Measurements from ENCODE around the gene CEP78. TPM values are rescaled to one million over a fixed set of nuclear protein-coding genes. Genes with fewer than 3 reads are reported as not detected.

CEP78 gene
- total RNA-seq, 1 experiment from 2014 or later = 17.8 TPM

DNA sequence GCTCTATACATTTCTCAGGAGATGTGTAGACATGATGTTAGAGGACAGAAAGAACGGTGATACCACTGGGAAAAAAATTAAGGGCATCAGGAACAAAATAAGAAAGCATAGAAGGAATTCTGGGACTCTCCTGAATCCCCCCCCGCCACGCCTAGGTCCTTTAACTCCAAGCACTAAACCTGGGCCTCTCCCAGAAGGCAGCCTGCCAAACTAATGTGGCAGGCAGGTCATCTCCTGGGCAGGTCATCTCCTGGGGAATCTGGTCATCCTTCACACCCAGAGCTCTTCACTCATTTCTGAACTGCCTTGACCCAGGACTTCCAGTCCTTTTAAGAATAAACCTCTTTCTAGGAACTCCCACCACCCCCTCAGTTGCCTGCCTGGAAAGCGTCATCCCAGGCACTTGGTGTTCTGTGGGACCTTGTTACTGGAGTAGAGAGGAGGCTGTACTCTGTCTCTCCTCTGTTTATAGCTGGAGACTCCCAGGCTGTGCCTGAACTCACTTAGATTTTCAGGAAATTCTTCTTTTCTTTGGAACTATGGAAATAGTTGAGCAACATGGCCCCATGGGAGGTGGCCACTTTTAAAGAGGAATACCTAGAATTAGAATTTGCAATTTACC lies 85.1 kb downstream of the CEP78 start:
- no peak overlapping the region for H3K27ac Mint-ChIP-seq (ENCODE audit: low read depth, unreplicated experiment)
- CTCF ChIA-PET = interaction anchor here (0.6 to 1.8 kb wide), 4 partner anchors 24 to 933 kb away, joined by 3 to 6 read pairs (median 4); partner anchors contain the start of gene PSAT1
- no peaks in the 10 kb centered on the region for H3K27me3 Mint-ChIP-seq (ENCODE audit: insufficient read depth, unreplicated experiment)
- POLR2A ChIA-PET = interaction anchor here (0.7 to 1.3 kb wide), 2 partner anchors 24 to 82 kb away, joined by 3 to 5 read pairs; partner anchors contain the start of gene PSAT1
- TF ChIP-seq, protein P1, sequence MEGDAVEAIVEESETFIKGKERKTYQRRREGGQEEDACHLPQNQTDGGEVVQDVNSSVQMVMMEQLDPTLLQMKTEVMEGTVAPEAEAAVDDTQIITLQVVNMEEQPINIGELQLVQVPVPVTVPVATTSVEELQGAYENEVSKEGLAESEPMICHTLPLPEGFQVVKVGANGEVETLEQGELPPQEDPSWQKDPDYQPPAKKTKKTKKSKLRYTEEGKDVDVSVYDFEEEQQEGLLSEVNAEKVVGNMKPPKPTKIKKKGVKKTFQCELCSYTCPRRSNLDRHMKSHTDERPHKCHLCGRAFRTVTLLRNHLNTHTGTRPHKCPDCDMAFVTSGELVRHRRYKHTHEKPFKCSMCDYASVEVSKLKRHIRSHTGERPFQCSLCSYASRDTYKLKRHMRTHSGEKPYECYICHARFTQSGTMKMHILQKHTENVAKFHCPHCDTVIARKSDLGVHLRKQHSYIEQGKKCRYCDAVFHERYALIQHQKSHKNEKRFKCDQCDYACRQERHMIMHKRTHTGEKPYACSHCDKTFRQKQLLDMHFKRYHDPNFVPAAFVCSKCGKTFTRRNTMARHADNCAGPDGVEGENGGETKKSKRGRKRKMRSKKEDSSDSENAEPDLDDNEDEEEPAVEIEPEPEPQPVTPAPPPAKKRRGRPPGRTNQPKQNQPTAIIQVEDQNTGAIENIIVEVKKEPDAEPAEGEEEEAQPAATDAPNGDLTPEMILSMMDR (IDR thresholded peaks at IDR 0.05; ENCODE audit: unreplicated experiment) = no peak
- intact Hi-C loops (cut with micrococcal nuclease) = no loop called here
- H3K9me3 Mint-ChIP-seq (ENCODE audit: unreplicated experiment) = peaks cover 11% of the 10 kb centered on the region
- no TSS peak for BruUV-seq (replicated peaks)
- DNase-seq (ENCODE audit: unreplicated experiment) = no peak
- H3K4me1 Mint-ChIP-seq (ENCODE audit: insufficient read depth, unreplicated experiment) = peaks cover 8% of the 10 kb centered on the region
- H3K36me3 Mint-ChIP-seq (ENCODE audit: insufficient read depth, unreplicated experiment) = peaks cover 79% of the 10 kb centered on the region
- no peak overlapping the region for H3K4me3 Mint-ChIP-seq (ENCODE audit: unreplicated experiment)

DNA sequence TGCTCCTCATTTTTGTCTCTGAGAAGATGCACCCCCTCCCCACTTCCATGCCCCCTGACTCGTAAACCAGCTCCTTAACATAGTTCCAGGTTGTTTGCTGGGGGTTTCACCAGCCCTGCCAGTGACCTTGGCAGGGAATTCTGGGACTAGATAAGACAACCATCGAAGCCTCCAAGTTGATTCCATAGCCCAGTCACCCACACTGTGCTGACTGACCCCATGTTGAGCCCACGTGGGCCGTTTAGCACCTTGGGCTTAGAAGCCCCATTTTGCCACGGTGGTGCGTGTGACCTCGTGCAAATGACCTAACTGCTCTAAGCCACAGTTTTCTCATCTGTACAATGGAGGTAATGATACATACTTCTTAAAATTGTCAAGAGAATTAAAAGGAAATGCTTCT lies 85.6 kb downstream of the CEP78 start:
- no TSS peak for BruUV-seq (replicated peaks)
- peaks cover 8% of the 10 kb centered on the region for H3K4me1 Mint-ChIP-seq (ENCODE audit: insufficient read depth, unreplicated experiment)
- H3K36me3 Mint-ChIP-seq (ENCODE audit: insufficient read depth, unreplicated experiment) = peaks cover 79% of the 10 kb centered on the region
- no peak overlapping the region for H3K27ac Mint-ChIP-seq (ENCODE audit: low read depth, unreplicated experiment)
- intact Hi-C loops (cut with micrococcal nuclease) = no loop called here
- POLR2A ChIA-PET = interaction anchor here (1.3 kb wide), 1 partner anchor 24 kb away, joined by 5 read pairs; the partner anchor contains the start of gene PSAT1
- CTCF ChIA-PET = interaction anchor here (0.6 to 1.8 kb wide), 4 partner anchors 25 to 82 kb away, joined by 3 to 7 read pairs (median 5); partner anchors contain the start of gene PSAT1
- H3K27me3 Mint-ChIP-seq (ENCODE audit: insufficient read depth, unreplicated experiment) = no peaks in the 10 kb centered on the region
- TF ChIP-seq, protein P1 (IDR thresholded peaks at IDR 0.05; ENCODE audit: unreplicated experiment) = no peak
- H3K4me3 Mint-ChIP-seq (ENCODE audit: unreplicated experiment) = no peak overlapping the region
- H3K9me3 Mint-ChIP-seq (ENCODE audit: unreplicated experiment) = peaks cover 11% of the 10 kb centered on the region
- DNase-seq (ENCODE audit: unreplicated experiment) = no peak

DNA sequence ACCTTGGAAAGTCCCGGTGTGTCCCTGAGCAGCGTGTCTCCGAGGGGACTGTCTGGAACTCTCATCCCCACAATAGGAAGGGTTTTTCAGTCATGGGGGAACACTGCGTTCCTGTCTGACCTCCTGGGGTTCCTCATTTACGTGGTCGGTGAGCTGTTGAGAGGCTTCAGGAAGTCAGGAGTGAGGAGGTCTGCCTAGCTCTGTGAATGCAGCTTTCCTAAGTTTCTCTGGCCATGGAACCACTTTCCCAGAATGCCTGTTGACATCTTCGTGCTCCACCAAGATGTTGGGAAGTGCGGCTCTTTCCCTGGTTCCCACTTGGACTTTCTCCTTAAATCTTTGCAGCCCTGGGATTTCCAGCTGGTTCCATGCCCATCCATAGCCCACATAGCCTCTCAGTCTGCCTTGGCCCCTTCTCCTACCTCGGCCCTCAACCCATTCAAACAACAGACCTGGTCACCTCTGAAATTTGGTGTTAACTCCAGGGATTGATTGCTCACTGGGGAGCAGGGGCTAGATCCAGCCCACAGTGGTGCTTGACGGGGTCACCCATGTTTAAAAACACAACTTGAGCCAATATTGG lies 88.3 kb downstream of the CEP78 start:
- H3K27me3 Mint-ChIP-seq (ENCODE audit: insufficient read depth, unreplicated experiment) = no peaks in the 10 kb centered on the region
- CTCF ChIA-PET = interaction anchor here (0.8 to 1.7 kb wide), 3 partner anchors 68 to 175 kb away, joined by 3 to 6 read pairs (median 3); no protein-coding TSS in a partner anchor
- TF ChIP-seq, protein P1 (IDR thresholded peaks at IDR 0.05; ENCODE audit: unreplicated experiment) = no peak
- intact Hi-C loops (cut with micrococcal nuclease) = no loop called here
- no peak for DNase-seq (ENCODE audit: unreplicated experiment)
- peaks cover 79% of the 10 kb centered on the region for H3K36me3 Mint-ChIP-seq (ENCODE audit: insufficient read depth, unreplicated experiment)
- no peak overlapping the region for H3K4me3 Mint-ChIP-seq (ENCODE audit: unreplicated experiment)
- POLR2A ChIA-PET = interaction anchor here (1.3 kb wide), 1 partner anchor 27 kb away, joined by 4 read pairs; the partner anchor contains the start of gene PSAT1
- no peak overlapping the region for H3K27ac Mint-ChIP-seq (ENCODE audit: low read depth, unreplicated experiment)
- BruUV-seq (replicated peaks) = no TSS peak
- H3K9me3 Mint-ChIP-seq (ENCODE audit: unreplicated experiment) = peaks cover 11% of the 10 kb centered on the region
- H3K4me1 Mint-ChIP-seq (ENCODE audit: insufficient read depth, unreplicated experiment) = peaks cover 8% of the 10 kb centered on the region

DNA sequence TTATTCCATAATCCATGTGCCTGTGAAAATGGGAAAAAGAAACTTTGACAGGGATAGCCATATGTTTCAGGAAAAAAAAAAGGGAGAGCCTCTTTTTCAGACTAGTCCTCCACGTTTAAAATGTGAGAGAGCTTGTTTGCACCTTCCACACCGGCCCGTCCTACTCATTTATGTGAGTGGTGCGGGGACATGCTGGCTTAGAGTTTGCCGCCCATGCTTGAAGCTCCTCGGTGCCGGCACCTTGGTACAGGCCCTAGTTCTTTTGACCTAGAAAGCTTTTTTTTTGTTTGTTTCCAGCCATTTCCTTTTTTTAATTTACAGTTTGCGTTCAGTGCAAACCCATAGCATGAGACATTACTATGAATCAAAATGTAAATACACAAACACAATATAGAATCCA lies 88.8 kb downstream of the CEP78 start:
- Mint-ChIP-seq H3K9me3 (ENCODE audit: unreplicated experiment) (peaks cover 9% of the 10 kb centered on the region), H3K36me3 (ENCODE audit: insufficient read depth, unreplicated experiment) (peaks cover 79% of the 10 kb centered on the region), H3K27ac (ENCODE audit: low read depth, unreplicated experiment) (no peak overlapping the region), H3K4me3 (ENCODE audit: unreplicated experiment) (no peak overlapping the region), H3K27me3 (ENCODE audit: insufficient read depth, unreplicated experiment) (no peaks in the 10 kb centered on the region), H3K4me1 (ENCODE audit: insufficient read depth, unreplicated experiment) (peaks cover 7% of the 10 kb centered on the region)
- intact Hi-C loops (cut with micrococcal nuclease) = no loop called here
- BruUV-seq (replicated peaks) = no TSS peak
- TF ChIP-seq, protein P1 (IDR thresholded peaks at IDR 0.05; ENCODE audit: unreplicated experiment) = no peak
- CTCF ChIA-PET = interaction anchor here (0.7 to 1.7 kb wide), 3 partner anchors 43 to 85 kb away, joined by 3 to 6 read pairs (median 3); no protein-coding TSS in a partner anchor
- POLR2A ChIA-PET = interaction anchor here (1.3 kb wide), 1 partner anchor 28 kb away, joined by 4 read pairs; the partner anchor contains the start of gene PSAT1
- DNase-seq (ENCODE audit: unreplicated experiment) = no peak

Measured in MCF 10A (cell line).